Measurements from ENCODE around the gene MACROD2.

GRCh38 chr20:15616626-15617025 lies 1621.3 kb downstream of the MACROD2 start:
- TF ChIP-seq CTCF (IDR thresholded peaks at IDR 0.05) = no peak
- TF ChIP-seq EZH2 (IDR thresholded peaks at IDR 0.05; ENCODE audit: borderline replicate concordance, insufficient read depth, low read depth, low read length, poor library complexity, severe bottlenecking) = no peak
